Ishikawa (cell line): ENCODE data around the gene PLXNA4.

Experiments used
- CEBPB ChIP-seq: IDR thresholded peaks from 2 replicates; pipeline ENCODE4 v1.6.1; 2012
- CREB1 ChIP-seq: IDR thresholded peaks from 2 replicates; pipeline ENCODE4 v1.6.1; 2012; ENCODE audit warnings: low read depth
- EP300 ChIP-seq: IDR thresholded peaks from 2 replicates; pipeline ENCODE4 v1.6.1; 2012; ENCODE audit warnings: borderline replicate concordance
- FOXM1 ChIP-seq: IDR thresholded peaks from 2 replicates; pipeline ENCODE4 v1.6.1; 2012; ENCODE audit warnings: low read depth, borderline replicate concordance
- MAX ChIP-seq: IDR thresholded peaks from 2 replicates; pipeline ENCODE4 v1.6.1; 2012
- NFIC ChIP-seq: IDR thresholded peaks from 2 replicates; pipeline ENCODE4 v1.6.1; 2012
- RAD21 ChIP-seq: IDR thresholded peaks from 2 replicates; pipeline ENCODE4 v1.6.1; 2012; ENCODE audit warnings: low read depth
- REST ChIP-seq: IDR thresholded peaks from 2 replicates; pipeline ENCODE4 v1.6.1; 2012; ENCODE audit warnings: low read depth, mild to moderate bottlenecking
- TAF1 ChIP-seq: IDR thresholded peaks from 2 replicates; pipeline ENCODE4 v1.6.1; 2012; ENCODE audit warnings: low read depth, mild to moderate bottlenecking
- YY1 ChIP-seq: IDR thresholded peaks from 2 replicates; pipeline ENCODE4 v1.6.1; 2012; ENCODE audit warnings: low read depth

GRCh38 chr7:132337450-132338080 is 238.7 kb downstream of the PLXNA4 start:
- no peak for TF ChIP-seq MAX
- no peak for TF ChIP-seq FOXM1
- no peak for TF ChIP-seq RAD21
- TF ChIP-seq REST, result no peak
- TF ChIP-seq CREB1, result no peak
- TF ChIP-seq YY1, result no peak
- TF ChIP-seq NFIC, result no peak
- no peak for TF ChIP-seq CEBPB
- no peak for TF ChIP-seq TAF1
- TF ChIP-seq EP300, result no peak
